ENCODE measurements around the gene CLEC1A. TPM values are rescaled to one million over a fixed set of nuclear protein-coding genes. Genes with fewer than 3 reads are reported as not detected.

CLEC1A gene
- total and polyA plus RNA-seq, 2 experiments from 2014 or later = not detected

DNA sequence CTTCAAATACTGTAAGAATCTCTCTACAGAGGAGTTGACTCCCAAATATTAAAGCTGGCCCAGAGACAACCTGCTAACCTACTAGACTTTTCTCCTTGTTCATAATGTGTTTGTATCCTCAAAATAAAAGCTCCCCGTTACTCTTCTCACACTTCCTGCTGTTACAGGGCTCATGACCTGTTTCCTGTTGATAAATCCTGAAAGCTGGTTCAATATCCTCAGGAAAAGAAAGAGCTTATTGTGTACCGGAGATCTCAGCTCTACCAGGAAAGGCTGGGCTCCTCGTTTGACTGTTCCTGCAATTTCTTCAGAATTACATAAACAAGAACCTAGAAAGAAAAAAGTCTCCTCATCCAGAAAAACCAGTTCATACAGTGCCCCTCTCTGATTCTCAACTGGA lies 30.8 kb downstream of the CLEC1A start:
- TF ChIP-seq EZH2phosphoT487 (IDR thresholded peaks at IDR 0.05; ENCODE audit: insufficient read depth, low read depth) (no peak), EZH2 (IDR thresholded peaks at IDR 0.05; ENCODE audit: insufficient read depth, poor library complexity, severe bottlenecking) (no peak)
- H3K4me2 ChIP-seq (ENCODE audit: unreplicated experiment) = peak overlapping the region; percentile 3
- H3K79me2 ChIP-seq (ENCODE audit: insufficient read depth) = no peaks in the 10 kb centered on the region
- no peaks in the 10 kb centered on the region for H3K36me3 ChIP-seq (ENCODE audit: low read depth)
- H2AFZ ChIP-seq = peak overlapping the region; percentile 73
- 37 to 39% methylated on average over 3 of the region's 3 CpGs for WGBS, 2 experiments (ENCODE audit: low coverage in 1 of 2, low lambda C conversion rate in 2 of 2, missing lambda C conversion rate in 2 of 2)
- no peaks in the 10 kb centered on the region for H4K20me1 ChIP-seq (ENCODE audit: insufficient read depth)
- H3K27me3 ChIP-seq (replicated peaks; ENCODE audit: insufficient read depth) = no peaks in the 10 kb centered on the region
- H3K4me1 ChIP-seq (ENCODE audit: insufficient read depth) = peaks cover 18% of the 10 kb centered on the region
- H3K27ac ChIP-seq = no peak overlapping the region
- H3F3A ChIP-seq (ENCODE audit: insufficient read depth) = no peaks in the 10 kb centered on the region
- no peaks in the 10 kb centered on the region for H3K9me3 ChIP-seq (ENCODE audit: low read depth)
- in situ Hi-C loops (cut with MboI) = no loop called here
- DNase-seq = no peak
- H3K9ac ChIP-seq = no peak overlapping the region
- no peak overlapping the region for H3K4me3 ChIP-seq
- no peaks in the 10 kb centered on the region for H3K9me2 ChIP-seq (ENCODE audit: insufficient read depth)

GRCh38 chr12:10067264-10067663 lies 31.5 kb downstream of the CLEC1A start:
- Histone ChIP-seq H2AFZ (peak overlapping the region; percentile 73; the same call in 1 of the 2 replicates), H3F3A (ENCODE audit: insufficient read depth) (no peaks in the 10 kb centered on the region), H3K79me2 (ENCODE audit: insufficient read depth) (no peaks in the 10 kb centered on the region), H3K36me3 (ENCODE audit: low read depth) (no peaks in the 10 kb centered on the region), H3K27ac (no peak overlapping the region), H3K27me3 (replicated peaks; ENCODE audit: insufficient read depth) (no peaks in the 10 kb centered on the region), H3K4me2 (ENCODE audit: unreplicated experiment) (no peak overlapping the region), H3K4me1 (ENCODE audit: insufficient read depth) (peaks cover 18% of the 10 kb centered on the region), H4K20me1 (ENCODE audit: insufficient read depth) (no peaks in the 10 kb centered on the region), H3K9ac (no peak overlapping the region), H3K9me2 (ENCODE audit: insufficient read depth) (no peaks in the 10 kb centered on the region), H3K4me3 (no peak overlapping the region), H3K9me3 (ENCODE audit: low read depth) (no peaks in the 10 kb centered on the region)
- 70 to 79% methylated on average over 4 of the region's 4 CpGs for WGBS, 2 experiments (ENCODE audit: low coverage in 1 of 2, low lambda C conversion rate in 2 of 2, missing lambda C conversion rate in 2 of 2)
- no peak for DNase-seq
- no peak for TF ChIP-seq EZH2 (IDR thresholded peaks at IDR 0.05; ENCODE audit: insufficient read depth, poor library complexity, severe bottlenecking)
- TF ChIP-seq EZH2phosphoT487 (IDR thresholded peaks at IDR 0.05; ENCODE audit: insufficient read depth, low read depth) = no peak
- in situ Hi-C loops (cut with MboI) = no loop called here

GRCh38 chr12:10065241-10065640 lies 33.5 kb downstream of the CLEC1A start:
- Histone ChIP-seq H3F3A (ENCODE audit: insufficient read depth) (no peaks in the 10 kb centered on the region), H3K4me3 (no peak overlapping the region), H3K79me2 (ENCODE audit: insufficient read depth) (no peaks in the 10 kb centered on the region), H3K36me3 (ENCODE audit: low read depth) (no peaks in the 10 kb centered on the region), H3K27ac (no peak overlapping the region), H4K20me1 (ENCODE audit: insufficient read depth) (no peaks in the 10 kb centered on the region), H3K9me2 (ENCODE audit: insufficient read depth) (no peaks in the 10 kb centered on the region), H3K4me2 (ENCODE audit: unreplicated experiment) (no peak overlapping the region), H3K9me3 (ENCODE audit: low read depth) (no peaks in the 10 kb centered on the region), H2AFZ (no peak overlapping the region), H3K27me3 (replicated peaks; ENCODE audit: insufficient read depth) (no peaks in the 10 kb centered on the region), H3K9ac (no peak overlapping the region), H3K4me1 (ENCODE audit: insufficient read depth) (peaks cover 18% of the 10 kb centered on the region)
- TF ChIP-seq EZH2phosphoT487 (IDR thresholded peaks at IDR 0.05; ENCODE audit: insufficient read depth, low read depth) (no peak), EZH2 (IDR thresholded peaks at IDR 0.05; ENCODE audit: insufficient read depth, poor library complexity, severe bottlenecking) (no peak)
- in situ Hi-C loops (cut with MboI) = no loop called here
- WGBS, 2 experiments (ENCODE audit: low coverage in 1 of 2, low lambda C conversion rate in 2 of 2, missing lambda C conversion rate in 2 of 2) = 77 to 78% methylated on average over 4 of the region's 4 CpGs
- DNase-seq = no peak

- H3K27me3 ChIP-seq (replicated peaks; ENCODE audit: insufficient read depth) = no peaks in the 10 kb centered on the region
- no peaks in the 10 kb centered on the region for H3K36me3 ChIP-seq (ENCODE audit: low read depth)
- H3K4me2 ChIP-seq (ENCODE audit: unreplicated experiment) = no peak overlapping the region
- in situ Hi-C loops (cut with MboI) = no loop called here
- no peaks in the 10 kb centered on the region for H3K9me2 ChIP-seq (ENCODE audit: insufficient read depth)
- 74 to 82% methylated on average over 5 of the region's 5 CpGs for WGBS, 2 experiments (ENCODE audit: low coverage in 1 of 2, low lambda C conversion rate in 2 of 2, missing lambda C conversion rate in 2 of 2)
- no peak overlapping the region for H3K4me3 ChIP-seq
- no peak for DNase-seq
- H3F3A ChIP-seq (ENCODE audit: insufficient read depth) = no peaks in the 10 kb centered on the region
- H3K4me1 ChIP-seq (ENCODE audit: insufficient read depth) = no peaks in the 10 kb centered on the region
- no peak overlapping the region for H3K9ac ChIP-seq
- TF ChIP-seq EZH2phosphoT487 (IDR thresholded peaks at IDR 0.05; ENCODE audit: insufficient read depth, low read depth) (no peak), EZH2 (IDR thresholded peaks at IDR 0.05; ENCODE audit: insufficient read depth, poor library complexity, severe bottlenecking) (no peak)
- H4K20me1 ChIP-seq (ENCODE audit: insufficient read depth) = no peaks in the 10 kb centered on the region
- H3K9me3 ChIP-seq (ENCODE audit: low read depth) = no peaks in the 10 kb centered on the region
- H3K79me2 ChIP-seq (ENCODE audit: insufficient read depth) = no peaks in the 10 kb centered on the region
- no peak overlapping the region for H2AFZ ChIP-seq
- no peak overlapping the region for H3K27ac ChIP-seq
Observed at GRCh38 chr12:10058387-10058786, 40.4 kb downstream of the CLEC1A start.

All from GM23248 (cell line).